H9 (cell line): ENCODE results near the gene TBC1D22A. TPM values are rescaled to one million over a fixed set of nuclear protein-coding genes. Genes with fewer than 3 reads are reported as not detected.

Source experiments
- DNase-seq: peaks from one replicate; pipeline ENCODE4 v3.0.0-alpha.2; 2017
- H2AFZ ChIP-seq: one replicate; pipeline ENCODE4 v1.6.1; 2013; ENCODE audit warnings: mild to moderate bottlenecking, low read length, control low read depth, moderate library complexity
- H2AK5ac ChIP-seq: 2 replicates; pipeline ENCODE4 v1.6.1; 2013; ENCODE audit warnings: low read length, control low read depth, mixed read lengths; ENCODE audit not compliant: insufficient read length
- H2BK120ac ChIP-seq: one replicate; pipeline ENCODE4 v1.6.1; 2013; ENCODE audit warnings: low read depth, mild to moderate bottlenecking, low read length, control low read depth, inconsistent platforms; ENCODE audit not compliant: poor library complexity, severe bottlenecking
- H2BK12ac ChIP-seq: 2 replicates; pipeline ENCODE4 v1.6.1; 2013; ENCODE audit warnings: low read length, control low read depth, mixed read lengths, low read depth; ENCODE audit not compliant: insufficient read length
- H2BK15ac ChIP-seq: 2 replicates; pipeline ENCODE4 v1.6.1; 2013; ENCODE audit warnings: low read depth, low read length, control low read depth
- H2BK20ac ChIP-seq: one replicate; pipeline ENCODE4 v1.6.1; 2013; ENCODE audit warnings: low read depth, mild to moderate bottlenecking, low read length, control low read depth, inconsistent platforms; ENCODE audit not compliant: poor library complexity, severe bottlenecking
- H2BK5ac ChIP-seq: 2 replicates; pipeline ENCODE4 v1.6.1; 2013; ENCODE audit warnings: low read length, control low read depth, mixed read lengths; ENCODE audit not compliant: insufficient read length
- H3K14ac ChIP-seq: 2 replicates; pipeline ENCODE4 v1.6.1; 2013; ENCODE audit warnings: low read length, control low read depth; ENCODE audit not compliant: insufficient read depth
- H3K18ac ChIP-seq: 2 replicates; pipeline ENCODE4 v1.6.1; 2013; ENCODE audit warnings: low read depth, mild to moderate bottlenecking, mixed read lengths, low read length, control low read depth; ENCODE audit not compliant: insufficient read length
- H3K23ac ChIP-seq: 2 replicates; pipeline ENCODE4 v1.6.1; 2013; ENCODE audit warnings: low read length, control low read depth, mixed read lengths, low read depth; ENCODE audit not compliant: insufficient read length
- H3K23me2 ChIP-seq: 2 replicates; pipeline ENCODE4 v1.6.1; 2013; ENCODE audit warnings: low read depth, mild to moderate bottlenecking, mixed read lengths, low read length, control low read depth; ENCODE audit not compliant: insufficient read length, poor library complexity, severe bottlenecking
- H3K27ac ChIP-seq: 2 replicates; pipeline ENCODE4 v1.5.1; 2013; ENCODE audit warnings: low read length, control low read depth, mixed read lengths, low read depth; ENCODE audit not compliant: insufficient read length
- H3K27me3 ChIP-seq: 2 replicates; pipeline ENCODE4 v1.6.1; 2013; ENCODE audit warnings: low read length, control low read depth, inconsistent platforms; ENCODE audit not compliant: insufficient read depth
- H3K4ac ChIP-seq: 2 replicates; pipeline ENCODE4 v1.6.1; 2013; ENCODE audit warnings: low read depth, mild to moderate bottlenecking, control low read depth, inconsistent platforms, low read length, moderate library complexity
- H3K4me1 ChIP-seq: 2 replicates; pipeline ENCODE4 v1.6.1; 2013; ENCODE audit warnings: low read length, control low read depth, inconsistent platforms; ENCODE audit not compliant: insufficient read depth
- H3K4me2 ChIP-seq: 2 replicates; pipeline ENCODE4 v1.6.1; 2013; ENCODE audit warnings: low read length, control low read depth, mixed read lengths; ENCODE audit not compliant: insufficient read length, insufficient read depth
- H3K56ac ChIP-seq: 2 replicates; pipeline ENCODE4 v1.6.1; 2013; ENCODE audit warnings: low read depth, mild to moderate bottlenecking, mixed read lengths, low read length, control low read depth; ENCODE audit not compliant: insufficient read length
- H3K79me1 ChIP-seq: 2 replicates; pipeline ENCODE4 v1.6.1; 2013; ENCODE audit warnings: low read depth, mild to moderate bottlenecking, moderate library complexity, low read length, control low read depth, inconsistent platforms; ENCODE audit not compliant: insufficient read depth, poor library complexity, severe bottlenecking
- H3K79me2 ChIP-seq: 2 replicates; pipeline ENCODE4 v1.6.1; 2013; ENCODE audit warnings: low read length, control low read depth, inconsistent platforms; ENCODE audit not compliant: insufficient read depth
- H3K9ac ChIP-seq: 2 replicates; pipeline ENCODE4 v1.6.1; 2013; ENCODE audit warnings: low read length, control low read depth, mixed read lengths; ENCODE audit not compliant: insufficient read length; ENCODE audit errors: extremely low read depth
- H3K9me3 ChIP-seq: one replicate; pipeline ENCODE4 v1.6.1; 2013; ENCODE audit warnings: low read depth, low read length, inconsistent platforms; ENCODE audit not compliant: control insufficient read depth
- H3T11ph ChIP-seq: one replicate; pipeline ENCODE4 v1.6.1; 2013; ENCODE audit warnings: mild to moderate bottlenecking, low read length, control low read depth, inconsistent platforms
- H4K20me1 ChIP-seq: one replicate; pipeline ENCODE4 v1.6.1; 2013; ENCODE audit not compliant: control insufficient read depth, insufficient read length, insufficient read depth
- H4K5ac ChIP-seq: 2 replicates; pipeline ENCODE4 v1.6.1; 2013; ENCODE audit warnings: low read depth, mild to moderate bottlenecking, mixed read lengths, low read length, control low read depth; ENCODE audit not compliant: insufficient read length
- H4K8ac ChIP-seq: replicated peaks from 2 replicates; pipeline ENCODE4 v1.6.1; 2013; ENCODE audit warnings: low read length, control low read depth, mixed read lengths, low read depth; ENCODE audit not compliant: insufficient read length
- H4K91ac ChIP-seq: 2 replicates; pipeline ENCODE4 v1.6.1; 2013; ENCODE audit warnings: low read depth, mild to moderate bottlenecking, moderate library complexity, mixed read lengths, low read length, control low read depth; ENCODE audit not compliant: insufficient read length
- H3K27ac Mint-ChIP-seq, 3 experiments: 2 replicates in 2 of 3; 3 replicates in 1 of 3; pipeline ENCODE4 v1.8.0; 2020 to 2021; ENCODE audit warnings: mixed read lengths in 3 of 3, mild to moderate bottlenecking in 1 of 3, moderate library complexity in 1 of 3
- H3K27me3 Mint-ChIP-seq: 2 replicates; pipeline ENCODE4 v1.8.0; 2021; ENCODE audit warnings: low read depth, mild to moderate bottlenecking, moderate library complexity, mixed read lengths
- H3K36me3 Mint-ChIP-seq, 3 experiments: 2 replicates in 2 of 3; 3 replicates in 1 of 3; pipeline ENCODE4 v1.8.0; 2020 to 2021; ENCODE audit warnings: low read depth in 3 of 3, mixed read lengths in 3 of 3; ENCODE audit not compliant: insufficient read depth in 1 of 3
- H3K4me1 Mint-ChIP-seq, 2 experiments: 2 replicates each; pipeline ENCODE4 v1.8.0; 2020; ENCODE audit warnings: mixed read lengths in 2 of 2
- H3K4me3 Mint-ChIP-seq, 2 experiments: 2 replicates in 1 of 2; 3 replicates in 1 of 2; pipeline ENCODE4 v1.8.0; 2020 to 2021; ENCODE audit warnings: mild to moderate bottlenecking in 2 of 2, mixed read lengths in 2 of 2, moderate library complexity in 1 of 2
- H3K9me3 Mint-ChIP-seq, 2 experiments: 2 replicates in 1 of 2; 3 replicates in 1 of 2; pipeline ENCODE4 v1.8.0; 2020; ENCODE audit warnings: mild to moderate bottlenecking in 2 of 2, mixed read lengths in 2 of 2, moderate library complexity in 1 of 2
- WGBS: extraction: QIAGEN DNeasy Blood & Tissue Kit; methylation state at CpG from one replicate; pipeline ENCODE4 v1.1.7; 2013; ENCODE audit warnings: missing lambda C conversion rate, low lambda C conversion rate, mixed read lengths; ENCODE audit not compliant: insufficient read length; ENCODE audit errors: extremely low coverage; 5-methylcytosine and 5-hydroxymethylcytosine counted together
- total RNA-seq: library from RNA; stranded (reverse); gene quantifications from 2 replicates; pipeline ENCODE4 v1.2.1, GENCODE V29; 2021
- TF ChIP-seq, protein P1 (sequence below): fragments of 200-600 bp; sonication (generic); conservative IDR thresholded peaks from 3 replicates; pipeline ENCODE4 v1.8.0; 2021; ENCODE audit warnings: antibody characterized with exemption, mild to moderate bottlenecking

Gene TBC1D22A
- total RNA-seq, 1 experiment from 2014 or later: 20.8 TPM

DNA sequence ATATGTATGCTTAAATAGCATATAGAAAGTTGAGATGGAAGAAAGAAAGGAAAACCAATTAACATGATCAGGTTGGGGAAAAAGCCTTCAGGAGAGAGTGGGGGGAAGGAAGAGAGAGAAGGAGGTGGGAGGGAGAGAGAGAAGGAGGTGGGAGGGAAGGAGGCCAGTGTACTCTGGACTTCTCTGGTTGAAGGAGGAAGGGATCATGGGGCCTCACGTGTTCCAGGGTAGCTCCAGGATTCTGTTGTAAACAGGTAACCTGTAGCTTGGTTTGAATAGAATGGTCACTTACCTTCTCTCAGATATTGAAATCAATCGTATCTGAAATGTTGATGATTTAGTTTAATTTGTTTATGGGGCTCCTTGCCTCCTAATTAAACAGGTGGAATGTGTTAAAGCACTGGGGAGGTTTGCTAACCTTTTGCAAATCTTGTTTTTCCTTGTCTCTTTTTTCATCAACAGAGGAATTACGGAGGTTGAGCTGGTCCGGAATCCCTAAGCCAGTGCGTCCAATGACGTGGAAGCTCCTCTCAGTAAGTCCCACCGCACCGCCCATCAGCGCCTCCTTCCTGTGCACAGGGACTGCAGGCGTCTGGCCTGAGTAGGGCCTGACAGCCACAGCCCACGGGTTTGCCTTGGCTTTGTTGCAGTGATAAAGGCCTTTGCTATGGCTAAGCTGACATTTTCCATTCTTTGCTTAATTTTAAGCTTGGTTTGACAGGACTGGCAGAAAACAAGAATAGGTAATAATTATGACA lies 115.9 kb downstream of the TBC1D22A start:
- Histone ChIP-seq H3K27me3 (no peaks in the 10 kb centered on the region), H3K79me1 (no peaks in the 10 kb centered on the region), H4K8ac (no peak overlapping the region), H4K5ac (no peak overlapping the region), H3K79me2 (no peaks in the 10 kb centered on the region), H3T11ph (no peak overlapping the region), H3K9ac (no peak overlapping the region), H2BK120ac (no peak overlapping the region), H2BK20ac (no peak overlapping the region), H3K23ac (no peak overlapping the region), H3K4me1 (no peaks in the 10 kb centered on the region), H2BK12ac (no peak overlapping the region), H3K4me2 (no peak overlapping the region), H3K4ac (no peak overlapping the region), H3K56ac (no peak overlapping the region), H3K9me3 (no peaks in the 10 kb centered on the region), H3K27ac (no peak overlapping the region), H2AK5ac (no peak overlapping the region), H2BK5ac (no peak overlapping the region), H2AFZ (no peak overlapping the region), H2BK15ac (no peak overlapping the region), H3K14ac (no peak overlapping the region; the same call in 1 of the 2 replicates), H4K91ac (no peak overlapping the region), H3K18ac (no peak overlapping the region), H4K20me1 (no peaks in the 10 kb centered on the region), H3K23me2 (no peaks in the 10 kb centered on the region)
- Mint-ChIP-seq H3K4me1 (peaks cover 2% of the 10 kb centered on the region in 2 experiments; a peak in 2 of 4 replicates), H3K4me3 (no peak overlapping the region), H3K27ac (no peak overlapping the region), H3K9me3 (peaks cover 3% of the 10 kb centered on the region in 2 experiments; a peak in 3 of 5 replicates), H3K27me3 (no peaks in the 10 kb centered on the region), H3K36me3 (peaks cover 0 to 9% (median 2%) of the 10 kb centered on the region in 3 experiments; a peak in 3 of 7 replicates)
- DNase-seq: no peak
- no CpG with 5 or more reads among the region's 11 CpGs for WGBS
- TF ChIP-seq, protein P1, sequence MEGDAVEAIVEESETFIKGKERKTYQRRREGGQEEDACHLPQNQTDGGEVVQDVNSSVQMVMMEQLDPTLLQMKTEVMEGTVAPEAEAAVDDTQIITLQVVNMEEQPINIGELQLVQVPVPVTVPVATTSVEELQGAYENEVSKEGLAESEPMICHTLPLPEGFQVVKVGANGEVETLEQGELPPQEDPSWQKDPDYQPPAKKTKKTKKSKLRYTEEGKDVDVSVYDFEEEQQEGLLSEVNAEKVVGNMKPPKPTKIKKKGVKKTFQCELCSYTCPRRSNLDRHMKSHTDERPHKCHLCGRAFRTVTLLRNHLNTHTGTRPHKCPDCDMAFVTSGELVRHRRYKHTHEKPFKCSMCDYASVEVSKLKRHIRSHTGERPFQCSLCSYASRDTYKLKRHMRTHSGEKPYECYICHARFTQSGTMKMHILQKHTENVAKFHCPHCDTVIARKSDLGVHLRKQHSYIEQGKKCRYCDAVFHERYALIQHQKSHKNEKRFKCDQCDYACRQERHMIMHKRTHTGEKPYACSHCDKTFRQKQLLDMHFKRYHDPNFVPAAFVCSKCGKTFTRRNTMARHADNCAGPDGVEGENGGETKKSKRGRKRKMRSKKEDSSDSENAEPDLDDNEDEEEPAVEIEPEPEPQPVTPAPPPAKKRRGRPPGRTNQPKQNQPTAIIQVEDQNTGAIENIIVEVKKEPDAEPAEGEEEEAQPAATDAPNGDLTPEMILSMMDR: no peak
